ENCODE results near the gene WASF2. TPM values are rescaled to one million over a fixed set of nuclear protein-coding genes. Genes with fewer than 3 reads are reported as not detected.

WASF2 gene
- total RNA-seq, 1 experiment from 2014 or later: 65.9 TPM

GRCh38 chr1:27367160-27367650, 122.8 kb downstream of the WASF2 start:
- H3K23ac ChIP-seq (ENCODE audit: insufficient read length, low read depth, low read length): no peak overlapping the region
- peak overlapping the region; percentile 63 for H3K9ac ChIP-seq (ENCODE audit: extremely low read depth, insufficient read length, low read length)
- H3K79me1 ChIP-seq (ENCODE audit: insufficient read depth, low read depth, low read length, poor library complexity, severe bottlenecking): no peaks in the 10 kb centered on the region
- H3K9me3 Mint-ChIP-seq: no peaks in the 10 kb centered on the region
- H2BK5ac ChIP-seq (ENCODE audit: insufficient read length, low read length): no peak overlapping the region
- peak overlapping the region; percentile 66 to 86 for H3K4me3 Mint-ChIP-seq
- H3K27ac ChIP-seq (ENCODE audit: insufficient read length, low read depth, low read length): no peak overlapping the region
- no peak overlapping the region for H2BK15ac ChIP-seq (ENCODE audit: low read depth, low read length)
- H3K56ac ChIP-seq (ENCODE audit: insufficient read length, low read depth, low read length): no peak overlapping the region
- H2BK20ac ChIP-seq (ENCODE audit: low read depth, low read length, poor library complexity, severe bottlenecking): no peak overlapping the region
- peak overlapping the region; percentile 79 for H3K4me2 ChIP-seq (ENCODE audit: insufficient read depth, insufficient read length, low read length)
- H3K4me1 ChIP-seq (ENCODE audit: insufficient read depth, low read length): no peaks in the 10 kb centered on the region; the same call in 1 of the 2 replicates
- no peaks in the 10 kb centered on the region for H3K79me2 ChIP-seq (ENCODE audit: insufficient read depth, low read length)
- H2BK12ac ChIP-seq (ENCODE audit: insufficient read length, low read depth, low read length): no peak overlapping the region
- H3K27ac Mint-ChIP-seq: no peak overlapping the region; a peak in 1 of 7 replicates
- H2BK120ac ChIP-seq (ENCODE audit: low read depth, low read length, poor library complexity, severe bottlenecking): no peak overlapping the region
- H3K27me3 Mint-ChIP-seq (ENCODE audit: low read depth): peaks cover 22% of the 10 kb centered on the region
- H4K8ac ChIP-seq (replicated peaks; ENCODE audit: insufficient read length, low read depth, low read length): no peak overlapping the region
- H3K4ac ChIP-seq (ENCODE audit: low read depth, low read length): no peak overlapping the region
- no peak overlapping the region; the same call in 1 of the 2 replicates for H3K14ac ChIP-seq (ENCODE audit: insufficient read depth, low read length)
- no peaks in the 10 kb centered on the region for H3K27me3 ChIP-seq (ENCODE audit: insufficient read depth, low read length)
- H2AFZ ChIP-seq (ENCODE audit: low read length): no peak overlapping the region
- H3K4me1 Mint-ChIP-seq: peaks cover 16 to 28% of the 10 kb centered on the region in 2 experiments
- H4K5ac ChIP-seq (ENCODE audit: insufficient read length, low read depth, low read length): no peak overlapping the region
- TF ChIP-seq, protein P1, sequence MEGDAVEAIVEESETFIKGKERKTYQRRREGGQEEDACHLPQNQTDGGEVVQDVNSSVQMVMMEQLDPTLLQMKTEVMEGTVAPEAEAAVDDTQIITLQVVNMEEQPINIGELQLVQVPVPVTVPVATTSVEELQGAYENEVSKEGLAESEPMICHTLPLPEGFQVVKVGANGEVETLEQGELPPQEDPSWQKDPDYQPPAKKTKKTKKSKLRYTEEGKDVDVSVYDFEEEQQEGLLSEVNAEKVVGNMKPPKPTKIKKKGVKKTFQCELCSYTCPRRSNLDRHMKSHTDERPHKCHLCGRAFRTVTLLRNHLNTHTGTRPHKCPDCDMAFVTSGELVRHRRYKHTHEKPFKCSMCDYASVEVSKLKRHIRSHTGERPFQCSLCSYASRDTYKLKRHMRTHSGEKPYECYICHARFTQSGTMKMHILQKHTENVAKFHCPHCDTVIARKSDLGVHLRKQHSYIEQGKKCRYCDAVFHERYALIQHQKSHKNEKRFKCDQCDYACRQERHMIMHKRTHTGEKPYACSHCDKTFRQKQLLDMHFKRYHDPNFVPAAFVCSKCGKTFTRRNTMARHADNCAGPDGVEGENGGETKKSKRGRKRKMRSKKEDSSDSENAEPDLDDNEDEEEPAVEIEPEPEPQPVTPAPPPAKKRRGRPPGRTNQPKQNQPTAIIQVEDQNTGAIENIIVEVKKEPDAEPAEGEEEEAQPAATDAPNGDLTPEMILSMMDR (conservative IDR thresholded peaks at IDR 0.05): no peak
- WGBS (ENCODE audit: extremely low coverage, insufficient read length, low lambda C conversion rate): no CpG with 5 or more reads among the region's 8 CpGs
- peaks cover 2% of the 10 kb centered on the region for H4K20me1 ChIP-seq (ENCODE audit: control insufficient read depth, insufficient read depth, insufficient read length)
- H3K23me2 ChIP-seq (ENCODE audit: insufficient read length, low read depth, low read length, poor library complexity, severe bottlenecking): peaks cover 9% of the 10 kb centered on the region
- H4K91ac ChIP-seq (ENCODE audit: insufficient read length, low read depth, low read length): no peak overlapping the region
- H3K9me3 ChIP-seq (ENCODE audit: control insufficient read depth, low read depth, low read length): no peaks in the 10 kb centered on the region
- no peak overlapping the region for H3K18ac ChIP-seq (ENCODE audit: insufficient read length, low read depth, low read length)
- no peak overlapping the region for H3T11ph ChIP-seq (ENCODE audit: low read length)
- no peak overlapping the region for H2AK5ac ChIP-seq (ENCODE audit: insufficient read length, low read length)
- no peaks in the 10 kb centered on the region; a peak in 1 of 7 replicates for H3K36me3 Mint-ChIP-seq (ENCODE audit: insufficient read depth in 1 of 3, low read depth in 3 of 3)
- DNase-seq: no peak
